GM12891 (cell line): ENCODE data around the gene MAP4K3.

Experiments
- POLR2A ChIP-seq: IDR thresholded peaks from 2 replicates; pipeline ENCODE4 v1.6.1; 2011; ENCODE audit warnings: low read depth, low read length, control low read depth
- POLR2AphosphoS5 ChIP-seq: IDR thresholded peaks from 2 replicates; pipeline ENCODE4 v1.6.1; 2011; ENCODE audit warnings: low read depth, low read length, control low read depth
- POU2F2 ChIP-seq: IDR thresholded peaks from 2 replicates; pipeline ENCODE4 v1.6.1; 2011; ENCODE audit warnings: low read depth, mild to moderate bottlenecking, control low read depth, low read length, moderate library complexity
- SPI1 ChIP-seq: IDR thresholded peaks from 2 replicates; pipeline ENCODE4 v1.6.1; 2011; ENCODE audit warnings: low read depth, low read length, control low read depth
- TAF1 ChIP-seq: IDR thresholded peaks from 2 replicates; pipeline ENCODE4 v1.6.1; 2011; ENCODE audit warnings: low read depth, low read length, control low read depth

DNA sequence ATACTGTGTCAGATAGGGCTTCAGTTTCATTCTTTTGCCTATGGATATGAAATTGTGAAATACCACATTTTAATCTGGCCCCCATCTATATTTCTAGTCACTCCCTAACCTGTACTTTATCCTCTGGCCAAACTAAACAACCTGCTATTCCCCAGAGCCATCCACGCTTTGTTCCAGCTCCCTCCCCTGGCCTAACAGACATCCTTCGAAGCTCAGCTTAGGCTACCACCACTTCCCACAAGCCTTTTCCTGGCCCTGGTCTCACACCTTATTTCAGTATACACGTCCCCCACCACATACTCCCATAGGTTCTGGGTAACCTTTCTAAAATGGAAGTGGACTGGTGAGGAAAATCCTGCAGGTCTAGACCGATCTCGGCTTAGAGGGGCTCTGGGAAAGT is 55.4 kb downstream of the MAP4K3 start:
- TF ChIP-seq POLR2A (no peak), POLR2AphosphoS5 (no peak), TAF1 (no peak), SPI1 (no peak), POU2F2 (no peak)
